Tongue (tissue), 2 donors: ENCODE data around the gene ADPRS. TPM values are rescaled to one million over a fixed set of nuclear protein-coding genes. Genes with fewer than 3 reads are reported as not detected.

Experiments
- DNase-seq: peaks from one replicate; pipeline ENCODE4 v3.0.0-alpha.2; 2015
- total RNA-seq: library from RNA; depleted of rRNA; stranded (reverse); fragments of >200 nt; gene quantifications from one replicate; pipeline ENCODE4 v1.2.3, GENCODE V29; 2014

Gene ADPRS, protein sequence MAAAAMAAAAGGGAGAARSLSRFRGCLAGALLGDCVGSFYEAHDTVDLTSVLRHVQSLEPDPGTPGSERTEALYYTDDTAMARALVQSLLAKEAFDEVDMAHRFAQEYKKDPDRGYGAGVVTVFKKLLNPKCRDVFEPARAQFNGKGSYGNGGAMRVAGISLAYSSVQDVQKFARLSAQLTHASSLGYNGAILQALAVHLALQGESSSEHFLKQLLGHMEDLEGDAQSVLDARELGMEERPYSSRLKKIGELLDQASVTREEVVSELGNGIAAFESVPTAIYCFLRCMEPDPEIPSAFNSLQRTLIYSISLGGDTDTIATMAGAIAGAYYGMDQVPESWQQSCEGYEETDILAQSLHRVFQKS
- total RNA-seq: 35.5 TPM

DNA sequence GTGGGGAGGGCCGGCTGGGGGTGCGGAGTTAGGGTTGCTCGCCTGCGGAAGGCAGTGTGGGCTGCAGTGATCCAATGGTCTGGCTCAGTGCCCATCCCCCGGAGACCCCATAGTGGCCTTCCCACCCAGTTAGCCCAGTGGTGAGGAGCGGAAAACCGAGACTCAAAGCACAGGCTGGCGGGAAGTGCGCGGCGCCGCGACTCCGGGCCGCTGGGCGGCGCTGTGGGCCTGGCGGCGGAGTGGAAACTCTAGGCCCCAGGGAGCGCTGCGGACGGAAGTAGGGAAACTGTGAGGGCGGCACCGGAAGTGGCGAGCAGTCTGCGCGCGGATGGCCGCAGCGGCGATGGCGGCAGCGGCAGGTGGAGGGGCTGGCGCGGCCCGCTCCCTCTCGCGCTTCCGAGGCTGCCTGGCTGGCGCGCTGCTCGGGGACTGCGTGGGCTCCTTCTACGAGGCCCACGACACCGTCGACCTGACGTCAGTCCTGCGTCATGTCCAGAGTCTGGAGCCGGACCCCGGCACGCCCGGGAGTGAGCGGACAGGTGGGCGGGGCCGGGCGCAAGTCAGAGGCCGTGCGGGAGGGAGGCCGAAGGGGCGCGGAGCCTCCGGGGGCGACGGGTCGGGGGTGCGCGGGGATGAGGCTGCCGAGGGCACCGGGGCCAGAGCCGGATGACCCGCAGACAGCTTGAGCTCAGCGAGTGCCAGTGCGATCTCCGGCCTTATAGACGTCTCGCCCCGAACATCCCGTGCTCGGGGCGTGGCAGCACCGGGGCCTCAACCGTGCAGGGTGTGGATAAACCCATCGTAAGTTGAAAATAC lies at the start of gene ADPRS:
ADPRS (plus strand) TSS at position 316 of the 816 bp plus-strand sequence; CDS start at position 329, 13 bp downstream.
- peak; percentile 95 for DNase-seq

DNA sequence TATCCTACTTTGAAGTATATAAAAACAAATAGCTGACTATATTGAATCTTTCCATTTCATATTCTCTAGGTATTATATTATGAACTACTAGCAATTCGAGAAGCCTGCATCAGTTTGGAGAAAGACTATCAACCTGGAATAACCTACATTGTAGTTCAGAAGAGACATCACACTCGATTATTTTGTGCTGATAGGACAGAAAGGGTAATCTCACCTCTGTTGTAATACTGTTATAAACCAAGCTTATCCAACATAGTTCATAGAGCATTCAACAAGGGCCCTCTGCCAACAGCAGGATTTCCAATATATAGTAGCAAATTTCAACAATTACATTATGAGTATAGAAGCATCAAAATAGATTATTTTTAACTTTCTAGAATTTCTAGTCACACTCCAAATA lies 48.5 kb upstream of the ADPRS start:
- no peak for DNase-seq

DNA sequence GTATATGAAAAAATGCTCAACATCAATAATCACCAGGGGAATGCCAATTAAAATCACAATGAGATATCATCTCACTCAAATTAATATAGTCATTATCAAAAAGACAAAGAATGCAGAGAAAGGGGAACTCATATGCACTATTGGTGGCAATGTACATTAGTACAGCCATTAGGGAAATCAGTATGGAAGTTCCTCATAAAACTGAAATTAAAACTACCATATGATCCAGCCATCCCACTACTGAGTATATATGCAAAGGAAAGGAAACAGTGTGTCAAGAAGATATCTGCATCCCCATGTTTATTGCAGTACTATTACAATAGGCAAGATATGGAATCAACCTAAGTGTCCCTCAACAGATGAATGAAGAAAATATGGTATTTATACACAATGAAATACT lies 36.9 kb upstream of the ADPRS start:
- DNase-seq: no peak

DNA sequence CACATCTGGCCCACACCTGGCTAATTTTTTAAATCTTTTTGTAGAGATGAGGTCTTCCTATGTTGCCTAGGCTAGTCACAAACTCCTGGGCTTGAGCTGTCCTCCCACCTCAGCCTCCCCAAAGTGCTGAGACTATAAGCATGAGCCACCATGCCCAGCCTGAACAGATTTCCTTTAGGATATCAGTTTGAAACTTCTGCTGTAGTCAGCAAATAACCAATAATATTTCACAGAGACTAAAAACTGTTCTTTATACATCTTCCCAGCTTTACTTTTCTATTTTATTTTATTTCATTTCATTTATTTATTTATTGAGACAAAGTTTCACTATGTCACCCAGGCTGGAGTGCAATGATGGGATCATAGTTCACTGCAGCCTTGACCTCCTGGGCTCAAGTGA lies 34.7 kb upstream of the ADPRS start:
- no peak for DNase-seq

GRCh38 chr1:36055706-36056105 lies 33.0 kb upstream of the ADPRS start:
- no peak for DNase-seq

DNA sequence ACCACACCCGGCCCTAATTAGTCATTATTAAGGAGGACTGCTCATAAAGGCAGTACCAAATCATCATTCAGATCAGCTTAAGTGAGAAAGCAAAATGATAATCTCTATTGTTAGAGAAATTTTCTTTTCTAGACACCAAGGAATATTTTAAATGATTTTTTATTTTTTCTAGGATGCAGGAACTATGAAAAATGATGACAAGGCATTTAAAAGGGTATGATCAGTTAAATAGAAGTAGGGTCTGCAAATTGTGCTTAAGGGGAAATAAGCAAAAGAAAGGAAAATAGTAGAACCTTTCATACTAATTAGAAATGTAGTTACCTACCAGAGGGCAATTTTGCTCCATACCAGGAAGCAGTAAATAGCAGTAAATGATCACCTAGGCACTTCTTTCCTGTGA lies 26.4 kb upstream of the ADPRS start:
- DNase-seq: no peak

DNA sequence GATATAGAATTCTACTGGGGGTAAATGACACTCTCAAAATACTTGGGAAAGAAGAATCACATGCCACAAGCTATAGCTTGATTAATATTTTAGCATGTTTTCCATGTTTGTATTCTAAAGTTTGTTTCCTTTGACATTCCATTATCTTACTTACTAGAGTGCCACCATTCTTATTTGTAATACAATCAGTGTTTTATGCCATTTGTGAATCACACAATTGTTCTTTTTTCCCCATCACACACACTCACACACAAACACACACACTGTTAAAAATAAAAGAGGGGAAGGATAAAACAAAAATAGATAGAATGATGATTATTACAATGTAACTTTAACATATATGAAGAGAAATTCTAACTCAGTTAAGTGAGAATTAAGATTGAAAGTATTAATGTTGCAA lies 20.8 kb upstream of the ADPRS start:
- no peak for DNase-seq

DNA sequence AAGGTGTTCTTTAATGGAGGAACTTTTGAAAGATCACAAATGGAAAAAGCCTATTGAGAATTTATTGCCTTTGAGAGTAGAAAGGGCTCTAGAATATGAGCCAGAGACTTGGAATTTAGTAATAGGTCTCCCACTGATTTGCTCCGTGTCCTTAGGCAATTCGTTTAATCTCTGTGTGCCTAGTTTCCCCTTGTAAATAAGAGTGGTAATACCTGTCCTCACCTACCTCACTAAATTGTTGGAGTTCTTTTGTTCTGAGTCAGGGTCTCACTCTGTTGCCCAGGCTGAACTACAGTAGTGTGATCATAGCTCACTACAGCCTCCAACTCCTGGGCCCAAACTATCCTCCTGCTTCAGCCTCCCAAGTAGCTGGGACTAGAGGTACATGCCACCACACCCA lies 19.8 kb upstream of the ADPRS start:
- no peak for DNase-seq

GRCh38 chr1:36070349-36070748 lies 18.3 kb upstream of the ADPRS start:
- no peak for DNase-seq

GRCh38 chr1:36076979-36077573 lies 11.6 kb upstream of the ADPRS start:
- DNase-seq: no peak

- DNase-seq: no peak
These were observed 8.5 kb upstream of the ADPRS start for GRCh38 chr1:36080236-36080635.

DNA sequence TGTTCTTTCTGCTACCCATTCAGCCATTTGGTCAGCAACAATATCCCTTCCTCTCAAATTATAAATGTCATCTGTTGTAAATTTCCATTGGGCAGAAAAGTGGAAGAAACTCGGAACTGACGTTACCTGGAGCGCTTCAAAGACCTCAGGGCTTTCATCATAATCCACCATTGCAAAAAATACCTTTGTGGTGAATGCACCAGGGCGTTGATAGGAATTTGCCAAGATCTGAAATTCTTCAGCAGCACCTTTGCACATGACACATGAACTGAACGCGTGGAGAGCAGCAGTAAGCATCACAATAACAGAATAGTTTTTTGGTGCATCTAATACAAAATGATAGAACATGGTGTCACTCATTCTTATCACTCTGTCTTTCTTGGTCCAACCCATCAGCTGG lies 7.9 kb upstream of the ADPRS start:
- DNase-seq: no peak

DNA sequence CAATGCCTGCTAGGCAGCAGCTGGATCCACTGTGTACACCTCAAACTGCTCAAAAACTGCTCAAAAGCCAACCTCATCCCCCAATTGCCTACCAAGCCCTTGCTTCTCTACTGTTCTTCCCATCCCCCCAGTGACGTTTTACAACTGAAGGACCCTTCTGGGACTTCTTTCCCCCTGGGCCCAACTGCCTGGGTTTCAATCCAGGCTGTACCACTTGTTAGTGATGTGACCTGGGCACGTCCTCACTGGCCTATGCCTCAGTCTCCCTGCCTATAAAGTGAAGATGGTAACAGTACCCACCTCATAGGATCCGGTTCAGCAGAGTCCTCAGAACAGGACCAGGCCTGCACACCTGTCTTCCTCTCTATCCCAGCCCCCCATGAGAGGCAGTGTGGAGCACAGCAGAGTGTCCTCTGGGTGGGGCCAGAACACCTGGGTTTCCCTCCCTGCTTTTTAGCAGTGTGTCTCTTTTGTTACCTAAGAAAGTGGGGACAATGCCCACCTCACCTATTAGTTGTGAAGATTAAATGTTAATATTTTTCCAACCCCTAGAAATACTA lies 6.7 kb upstream of the ADPRS start:
- DNase-seq: no peak

GRCh38 chr1:36083219-36083618 lies 5.5 kb upstream of the ADPRS start:
- DNase-seq: no peak

DNA sequence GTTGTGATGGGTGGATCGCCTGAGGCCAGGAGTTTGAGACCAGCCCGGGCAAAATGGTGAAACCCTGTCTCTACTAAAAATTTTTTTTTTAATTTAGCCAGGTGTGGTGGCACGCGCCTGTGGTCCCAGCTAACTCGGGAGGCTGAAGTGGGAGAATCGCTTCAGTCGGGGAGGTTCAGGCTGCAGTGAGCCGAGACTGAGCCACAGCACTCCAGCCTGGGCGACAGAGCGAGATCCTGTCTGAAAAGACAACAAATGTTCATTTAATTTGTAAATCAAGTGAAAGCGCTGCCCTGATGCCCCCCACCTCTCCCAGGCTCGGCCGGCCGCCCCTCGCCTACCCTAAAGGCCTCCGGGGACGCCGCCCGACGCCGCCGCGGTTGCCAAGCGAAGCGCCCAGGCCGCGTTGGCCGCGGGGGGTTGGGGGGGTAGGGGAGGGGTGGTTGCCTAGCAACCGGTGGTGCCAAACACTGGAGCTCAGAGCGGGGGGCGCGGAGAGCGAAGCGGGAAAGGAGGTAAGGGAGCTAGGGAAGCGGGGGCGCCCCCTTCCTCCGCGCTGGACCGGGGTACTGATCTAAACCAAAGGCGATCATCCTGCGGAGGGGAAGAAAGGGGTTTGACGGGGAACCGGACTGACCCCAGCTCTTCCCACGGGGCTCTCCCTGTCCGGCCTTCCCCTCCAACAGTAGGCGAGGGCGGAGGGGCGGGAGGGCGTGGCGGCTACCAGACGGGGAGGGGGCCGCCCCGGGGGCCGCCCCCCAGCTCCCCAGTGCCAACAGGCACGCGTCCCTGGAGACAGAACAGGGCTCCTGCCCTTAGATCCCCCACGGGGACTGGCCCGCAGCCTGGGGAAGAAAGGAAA lies 4.8 kb upstream of the ADPRS start, which contains the start of gene TEKT2:
TEKT2 (plus strand) TSS at position 460 of the 862 bp plus-strand sequence. CDS start 828 bp downstream, outside the sequence.
- DNase-seq: peak; percentile 86

- DNase-seq: no peak
These were observed 4.1 kb upstream of the ADPRS start for GRCh38 chr1:36084497-36085115.

DNA sequence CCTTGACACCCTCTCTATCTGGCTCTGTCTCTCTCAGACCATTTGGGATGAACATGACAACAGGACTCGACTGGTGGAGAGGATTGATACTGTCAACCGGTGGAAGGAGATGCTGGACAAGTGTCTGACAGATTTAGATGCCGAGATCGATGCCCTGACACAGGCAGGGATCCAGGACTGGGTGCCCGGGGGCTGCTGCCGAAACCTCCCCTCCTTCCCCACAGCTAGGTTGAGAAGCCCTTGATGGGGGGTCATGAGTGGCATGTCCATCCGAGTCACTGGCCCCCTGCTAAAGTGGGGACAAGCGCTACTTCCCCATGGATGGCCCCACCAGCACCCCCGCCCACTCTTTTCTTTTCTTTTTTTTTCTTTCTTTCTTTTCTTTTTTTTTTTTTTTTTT lies 3.6 kb upstream of the ADPRS start:
- no peak for DNase-seq

DNA sequence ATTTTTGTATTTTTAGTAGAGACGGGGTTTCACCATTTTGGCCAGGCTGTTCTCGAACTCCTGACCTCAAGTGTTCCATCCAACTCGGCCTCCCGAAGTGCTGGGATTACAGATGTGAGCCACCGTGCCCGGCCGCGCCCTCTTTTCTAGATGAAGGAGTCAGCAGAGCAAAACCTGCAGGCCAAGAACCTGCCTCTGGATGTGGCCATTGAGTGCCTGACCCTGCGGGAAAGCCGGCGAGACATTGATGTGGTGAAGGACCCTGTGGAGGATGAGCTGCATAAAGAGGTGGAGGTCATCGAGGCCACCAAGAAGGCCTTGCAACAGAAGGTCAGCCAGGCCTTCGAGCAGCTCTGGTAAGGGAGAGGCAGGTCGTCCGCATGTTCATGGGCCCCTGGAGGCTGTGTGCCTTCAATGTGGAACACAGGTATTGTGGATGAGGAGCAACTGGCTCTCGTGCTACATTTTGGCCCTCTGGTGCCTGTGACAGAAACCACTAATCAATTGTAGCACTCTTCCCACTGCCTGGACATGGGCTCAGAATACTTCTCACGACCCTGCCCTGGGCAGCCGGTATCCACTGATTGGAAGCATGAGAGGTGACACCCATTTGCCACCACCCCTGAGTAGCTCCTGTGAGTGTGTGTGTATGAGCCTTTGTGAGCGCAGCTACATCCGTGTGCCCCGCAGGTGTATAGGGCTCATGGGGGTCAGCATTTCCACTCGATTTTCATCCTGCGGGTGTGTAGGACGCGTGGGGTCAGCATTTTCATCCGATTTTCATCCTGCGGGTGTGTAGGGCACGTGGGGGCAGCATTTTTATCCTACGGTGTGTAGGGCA lies 2.8 kb upstream of the ADPRS start:
- no peak for DNase-seq

DNA sequence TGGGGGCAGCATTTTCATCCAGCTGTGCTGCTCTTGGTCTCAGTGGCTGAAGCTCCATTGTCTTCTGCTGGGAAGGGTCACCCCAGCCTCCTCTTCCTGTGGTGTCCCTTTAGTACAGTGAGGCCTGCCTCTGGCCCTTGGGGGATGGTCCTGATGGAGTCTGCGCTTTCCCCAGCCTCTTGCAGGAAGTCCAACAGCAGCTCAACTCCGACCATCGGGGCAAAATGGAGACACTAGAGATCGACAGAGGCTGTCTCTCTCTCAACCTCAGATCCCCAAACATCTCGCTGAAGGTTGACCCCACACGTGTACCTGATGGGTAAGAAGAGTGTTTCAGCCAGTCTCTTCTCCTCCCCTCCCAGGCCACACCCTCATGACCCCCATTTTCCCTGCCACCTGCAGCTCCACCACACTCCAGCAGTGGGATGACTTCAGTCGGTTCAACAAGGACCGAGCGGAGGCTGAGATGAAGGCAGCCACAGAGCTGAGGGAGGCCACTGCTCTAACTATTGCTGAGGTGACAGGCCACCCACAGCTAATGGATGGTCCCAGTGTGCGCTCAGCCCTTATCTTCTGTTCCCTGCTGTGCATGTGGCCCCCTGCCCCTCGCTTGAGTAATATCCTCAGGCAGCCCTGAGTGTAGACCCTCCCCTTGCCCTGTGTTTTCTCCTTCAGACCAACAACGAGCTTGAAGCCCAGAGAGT lies 2.0 kb upstream of the ADPRS start:
- DNase-seq: no peak
